ENCODE measurements around the gene LSM3. TPM values are rescaled to one million over a fixed set of nuclear protein-coding genes. Genes with fewer than 3 reads are reported as not detected.

Gene LSM3
- total and polyA plus RNA-seq, 5 donors = 13.5 to 17.8 (median 16.1) TPM

DNA sequence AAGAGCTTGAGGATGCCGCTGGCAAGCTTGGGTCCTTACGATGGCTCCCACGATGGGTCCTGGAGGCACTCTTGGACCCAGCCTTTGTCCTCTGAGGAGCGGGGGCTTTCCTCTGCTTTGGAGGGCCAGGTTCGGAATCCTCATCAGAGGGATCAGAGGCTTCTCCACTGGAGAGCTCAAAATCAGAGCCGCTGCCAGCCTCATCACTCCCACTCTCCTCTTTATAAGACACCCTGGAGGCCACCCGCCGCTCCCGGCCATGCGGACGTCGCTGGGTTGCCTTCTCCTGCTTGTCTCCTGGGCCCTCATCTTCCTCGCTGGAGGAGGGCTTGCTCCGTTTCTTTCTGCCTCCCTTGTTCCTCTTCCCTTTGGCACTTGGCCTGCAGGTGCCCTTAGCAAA is 20.2 kb upstream of the LSM3 start:
- no peaks in the 10 kb centered on the region for H3K9me3 ChIP-seq (ENCODE audit: control insufficient read depth, low read length)
- ATAC-seq = no peak

DNA sequence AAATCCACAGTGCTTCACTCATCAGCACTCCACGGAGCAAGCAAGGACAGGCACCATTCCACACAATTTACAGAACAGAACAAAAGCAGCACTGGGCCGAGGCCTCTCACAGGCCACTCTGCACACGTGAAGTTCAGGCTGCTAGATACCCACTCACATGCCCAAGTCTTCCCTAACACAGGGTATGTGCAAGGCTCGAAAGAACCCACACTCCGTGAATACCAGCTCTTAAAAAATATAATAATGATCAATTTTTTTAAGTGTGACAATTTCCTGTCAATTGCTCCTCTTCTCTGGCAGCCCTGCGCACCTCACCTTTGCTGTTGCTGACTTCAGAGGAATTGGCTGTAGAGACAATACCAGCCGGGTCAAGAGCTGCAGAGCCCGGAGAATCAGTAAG is 19.2 kb upstream of the LSM3 start:
- H3K27ac ChIP-seq (ENCODE audit: low read length) = no peak overlapping the region
- no peak overlapping the region for H3K4me3 ChIP-seq (ENCODE audit: low read length)
- WGBS = 98% methylated on average over 8 of the region's 8 CpGs
- H3K9me3 ChIP-seq (ENCODE audit: control insufficient read depth, low read length) = no peaks in the 10 kb centered on the region
- ATAC-seq = no peak
- intact Hi-C loops (cut with DNase I) = no loop called here
- no peaks in the 10 kb centered on the region for H3K4me1 ChIP-seq (ENCODE audit: control insufficient read depth, insufficient read depth, low read length)
- no peak for DNase-seq
- no peaks in the 10 kb centered on the region for H3K27me3 ChIP-seq (ENCODE audit: control insufficient read depth, insufficient read depth)

More for the DNA sequence above, 20.2 kb upstream of the LSM3 start:
- intact Hi-C loops (cut with DNase I) = no loop called here
- Histone ChIP-seq H3K27me3 (ENCODE audit: control insufficient read depth, insufficient read depth) (no peaks in the 10 kb centered on the region), H3K4me1 (ENCODE audit: control insufficient read depth, insufficient read depth, low read length) (no peaks in the 10 kb centered on the region), H3K4me3 (ENCODE audit: low read length) (no peak overlapping the region), H3K27ac (ENCODE audit: low read length) (no peak overlapping the region)
- WGBS = 95% methylated on average over 14 of the region's 14 CpGs
- no peak for DNase-seq

GRCh38 chr3:14161282-14161681 is 17.3 kb upstream of the LSM3 start:
- over 99% methylated on average over 2 of the region's 2 CpGs for WGBS
- H3K4me3 ChIP-seq (ENCODE audit: low read length) = no peak overlapping the region
- DNase-seq (no peak), ATAC-seq (no peak)
- no peaks in the 10 kb centered on the region for H3K9me3 ChIP-seq (ENCODE audit: control insufficient read depth, low read length)
- intact Hi-C loops (cut with DNase I) = no loop called here
- no peak overlapping the region for H3K27ac ChIP-seq (ENCODE audit: low read length)
- H3K4me1 ChIP-seq (ENCODE audit: control insufficient read depth, insufficient read depth, low read length) = no peaks in the 10 kb centered on the region
- no peaks in the 10 kb centered on the region for H3K27me3 ChIP-seq (ENCODE audit: control insufficient read depth, insufficient read depth)

GRCh38 chr3:14162178-14162577 is 16.4 kb upstream of the LSM3 start:
- no peaks in the 10 kb centered on the region for H3K4me1 ChIP-seq (ENCODE audit: control insufficient read depth, insufficient read depth, low read length)
- no peaks in the 10 kb centered on the region for H3K9me3 ChIP-seq (ENCODE audit: control insufficient read depth, low read length)
- intact Hi-C loops (cut with DNase I) = no loop called here
- 94% methylated on average over 2 of the region's 2 CpGs for WGBS
- DNase-seq (no peak), ATAC-seq (no peak)
- H3K4me3 ChIP-seq (ENCODE audit: low read length) = no peak overlapping the region
- no peaks in the 10 kb centered on the region for H3K27me3 ChIP-seq (ENCODE audit: control insufficient read depth, insufficient read depth)
- H3K27ac ChIP-seq (ENCODE audit: low read length) = no peak overlapping the region

DNA sequence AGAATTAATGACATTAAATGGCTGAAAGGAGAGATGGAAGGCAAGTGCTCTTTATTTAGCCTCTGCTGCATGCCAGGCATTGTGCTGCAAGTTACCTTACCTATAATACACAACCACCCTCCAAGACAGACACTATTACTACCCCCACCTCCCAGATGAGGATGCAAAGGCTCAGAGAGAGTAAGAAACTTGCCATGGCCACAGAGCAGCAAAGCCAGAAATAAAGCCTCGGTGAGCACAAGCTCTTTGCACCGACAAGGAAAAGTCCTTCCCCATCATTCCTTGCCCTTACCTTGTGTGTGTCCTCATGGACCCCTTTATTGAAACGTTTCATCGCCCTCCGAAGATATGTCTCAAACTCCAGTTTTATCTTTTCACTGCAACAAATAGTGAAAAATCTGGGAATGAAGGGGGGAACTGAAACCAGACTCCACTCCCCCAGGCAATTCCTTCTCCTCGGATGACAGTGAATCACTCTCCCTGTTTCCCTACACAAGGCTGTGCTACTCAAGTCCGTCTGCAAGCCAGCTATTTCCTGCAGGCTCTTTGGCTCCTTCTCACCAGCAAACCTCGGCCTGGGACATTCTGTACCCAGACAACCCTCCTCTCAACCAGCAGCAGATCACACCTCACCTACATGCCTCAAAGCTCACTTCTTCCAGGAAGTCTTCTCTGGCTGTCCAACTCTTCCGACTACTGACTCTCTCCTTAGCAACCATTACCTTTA is 11.6 kb upstream of the LSM3 start:
- Histone ChIP-seq H3K27me3 (ENCODE audit: control insufficient read depth, insufficient read depth) (no peaks in the 10 kb centered on the region), H3K9me3 (ENCODE audit: control insufficient read depth, low read length) (no peaks in the 10 kb centered on the region), H3K4me3 (ENCODE audit: low read length) (no peak overlapping the region), H3K4me1 (ENCODE audit: control insufficient read depth, insufficient read depth, low read length) (no peaks in the 10 kb centered on the region), H3K27ac (ENCODE audit: low read length) (no peak overlapping the region)
- ATAC-seq (no peak), DNase-seq (no peak)
- WGBS = 89% methylated on average over 9 of the region's 9 CpGs
- intact Hi-C loops (cut with DNase I) = no loop called here

DNA sequence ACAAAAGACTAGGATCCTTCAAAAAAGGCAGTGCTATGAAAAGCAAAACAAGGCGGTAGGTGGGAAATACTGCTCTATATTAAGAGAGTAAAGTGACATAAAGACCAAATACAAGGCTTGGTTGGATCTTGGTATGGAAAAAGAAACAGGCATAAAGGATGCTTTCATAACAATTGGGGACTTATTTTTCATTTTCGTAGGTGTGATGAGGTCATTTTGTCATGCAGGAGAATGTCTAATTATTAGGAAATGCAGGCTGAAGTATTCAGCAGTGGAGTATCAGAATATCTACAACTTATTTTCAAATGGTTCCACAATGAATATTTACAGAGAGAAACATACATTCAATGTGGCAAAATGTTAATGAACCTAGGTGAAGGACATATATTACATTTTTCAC is 9.2 kb upstream of the LSM3 start:
- DNase-seq (no peak), ATAC-seq (no peak)
- Histone ChIP-seq H3K9me3 (ENCODE audit: control insufficient read depth, low read length) (no peaks in the 10 kb centered on the region), H3K4me1 (ENCODE audit: control insufficient read depth, insufficient read depth, low read length) (no peaks in the 10 kb centered on the region), H3K4me3 (ENCODE audit: low read length) (no peak overlapping the region), H3K27ac (ENCODE audit: low read length) (no peak overlapping the region), H3K27me3 (ENCODE audit: control insufficient read depth, insufficient read depth) (no peaks in the 10 kb centered on the region)
- intact Hi-C loops (cut with DNase I) = no loop called here
- 90% methylated on average over 2 of the region's 2 CpGs for WGBS

- no peak for DNase-seq
- H3K27me3 ChIP-seq (ENCODE audit: control insufficient read depth, insufficient read depth) = no peaks in the 10 kb centered on the region
- no peak overlapping the region for H3K27ac ChIP-seq (ENCODE audit: low read length)
- no peaks in the 10 kb centered on the region for H3K4me1 ChIP-seq (ENCODE audit: control insufficient read depth, insufficient read depth, low read length)
- H3K4me3 ChIP-seq (ENCODE audit: low read length) = no peak overlapping the region
- intact Hi-C loops (cut with DNase I) = loop anchor here in 1 of 4 donors (10.0 kb wide), 1 partner anchor 885 kb away; no protein-coding TSS in a partner anchor
- ATAC-seq = no peak
- H3K9me3 ChIP-seq (ENCODE audit: control insufficient read depth, low read length) = no peaks in the 10 kb centered on the region
Measured at GRCh38 chr3:14169871-14170270, 8.7 kb upstream of the LSM3 start.

- intact Hi-C loops (cut with DNase I) = loop anchor here in 1 of 4 donors (10.0 kb wide), 1 partner anchor 884 kb away; no protein-coding TSS in a partner anchor
- no peaks in the 10 kb centered on the region for H3K4me1 ChIP-seq (ENCODE audit: control insufficient read depth, insufficient read depth, low read length)
- no peaks in the 10 kb centered on the region for H3K27me3 ChIP-seq (ENCODE audit: control insufficient read depth, insufficient read depth)
- H3K9me3 ChIP-seq (ENCODE audit: control insufficient read depth, low read length) = no peaks in the 10 kb centered on the region
- ATAC-seq (no peak), DNase-seq (no peak)
- no peak overlapping the region for H3K4me3 ChIP-seq (ENCODE audit: low read length)
- 77% methylated on average over 2 of the region's 2 CpGs for WGBS
- no peak overlapping the region for H3K27ac ChIP-seq (ENCODE audit: low read length)
Measured at GRCh38 chr3:14170531-14171159, 8.0 kb upstream of the LSM3 start.

DNA sequence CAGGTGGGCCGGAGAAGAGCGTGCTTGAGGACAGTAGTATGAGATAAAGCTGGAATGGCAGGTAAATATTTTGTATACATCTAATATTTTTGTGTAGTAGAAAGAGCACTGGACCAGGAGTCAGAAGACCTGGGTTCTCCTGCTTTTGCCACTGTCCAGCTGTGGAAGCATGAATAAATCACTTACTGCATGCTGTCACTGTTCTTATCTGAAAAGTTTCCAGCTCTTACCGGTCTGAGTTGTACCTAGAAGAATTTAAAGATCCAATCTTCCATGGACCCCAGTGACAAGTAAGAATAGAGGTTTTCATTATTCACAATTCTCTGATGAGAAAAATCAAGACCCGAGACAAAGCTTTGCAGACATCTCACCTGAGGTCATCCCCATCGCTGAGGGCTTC is 6.1 kb upstream of the LSM3 start:
- ATAC-seq (no peak), DNase-seq (no peak)
- Histone ChIP-seq H3K9me3 (ENCODE audit: control insufficient read depth, low read length) (no peaks in the 10 kb centered on the region), H3K4me1 (ENCODE audit: control insufficient read depth, insufficient read depth, low read length) (peaks cover 2% of the 10 kb centered on the region), H3K27ac (ENCODE audit: low read length) (no peak overlapping the region), H3K27me3 (ENCODE audit: control insufficient read depth, insufficient read depth) (no peaks in the 10 kb centered on the region), H3K4me3 (ENCODE audit: low read length) (no peak overlapping the region)
- WGBS = 92% methylated on average over 5 of the region's 5 CpGs
- intact Hi-C loops (cut with DNase I) = loop anchor here in 1 of 4 donors (10.0 kb wide), 1 partner anchor 882 kb away; no protein-coding TSS in a partner anchor

DNA sequence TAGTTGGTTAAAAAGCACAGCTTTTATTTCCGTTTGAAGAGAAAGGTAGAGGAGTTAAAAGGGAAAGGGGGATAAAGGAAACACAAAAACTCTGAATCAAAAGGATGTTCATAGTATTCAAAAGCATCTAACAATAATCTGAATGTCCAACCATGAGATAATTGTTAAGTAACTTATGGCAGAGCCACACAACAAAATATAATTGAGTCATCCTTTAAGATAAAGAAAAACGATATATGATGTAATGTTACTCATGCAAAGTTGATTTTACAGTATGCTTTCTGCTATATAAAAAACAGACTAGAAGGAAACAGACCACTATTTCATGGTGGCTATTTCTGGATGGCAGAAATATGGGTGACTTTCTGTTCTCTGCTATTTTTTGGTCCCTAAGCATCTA is 4.1 kb upstream of the LSM3 start:
- Histone ChIP-seq H3K4me3 (ENCODE audit: low read length) (no peak overlapping the region), H3K9me3 (ENCODE audit: control insufficient read depth, low read length) (no peaks in the 10 kb centered on the region), H3K27ac (ENCODE audit: low read length) (no peak overlapping the region), H3K4me1 (ENCODE audit: control insufficient read depth, insufficient read depth, low read length) (peaks cover 2% of the 10 kb centered on the region), H3K27me3 (ENCODE audit: control insufficient read depth, insufficient read depth) (no peaks in the 10 kb centered on the region)
- intact Hi-C loops (cut with DNase I) = loop anchor here in 1 of 4 donors (10.0 kb wide), 1 partner anchor 880 kb away; no protein-coding TSS in a partner anchor
- WGBS = 51% methylated on average over 2 of the region's 2 CpGs
- ATAC-seq (no peak), DNase-seq (no peak)

GRCh38 chr3:14175383-14176037 is 3.1 kb upstream of the LSM3 start:
- no peak overlapping the region for H3K27ac ChIP-seq (ENCODE audit: low read length)
- no peaks in the 10 kb centered on the region for H3K9me3 ChIP-seq (ENCODE audit: control insufficient read depth, low read length)
- DNase-seq (no peak), ATAC-seq (no peak)
- intact Hi-C loops (cut with DNase I) = loop anchor here in 2 of 4 donors (5.0 to 10.0 kb wide), 2 partner anchors 48 to 879 kb away; partner anchors contain the start of gene TMEM43 (in 1 of the 2)
- peaks cover 2% of the 10 kb centered on the region for H3K4me1 ChIP-seq (ENCODE audit: control insufficient read depth, insufficient read depth, low read length)
- WGBS = 65% methylated on average over 3 of the region's 3 CpGs
- H3K4me3 ChIP-seq (ENCODE audit: low read length) = no peak overlapping the region
- no peaks in the 10 kb centered on the region for H3K27me3 ChIP-seq (ENCODE audit: control insufficient read depth, insufficient read depth)

Data from right cardiac atrium (tissue), 5 donors.